Trophoblast cell (in vitro differentiated cells and primary cell): ENCODE results near the gene CLDN2.

Experiments
- DNase-seq, 2 donors: peaks; one replicate each; pipeline ENCODE4 v3.0.0-alpha.2; 2016
- H2AFZ ChIP-seq: 2 replicates; pipeline ENCODE4 v1.6.1; 2013; ENCODE audit warnings: low read length, moderate library complexity, mild to moderate bottlenecking; ENCODE audit not compliant: insufficient read depth, poor library complexity
- H2AK5ac ChIP-seq: 2 replicates; pipeline ENCODE4 v1.6.1; 2013; ENCODE audit warnings: mild to moderate bottlenecking, low read length
- H2BK120ac ChIP-seq: 2 replicates; pipeline ENCODE4 v1.6.1; 2013; ENCODE audit warnings: low read length, mild to moderate bottlenecking, moderate library complexity; ENCODE audit not compliant: insufficient read depth, poor library complexity
- H2BK12ac ChIP-seq: 2 replicates; pipeline ENCODE4 v1.6.1; 2013; ENCODE audit warnings: mild to moderate bottlenecking, low read length, moderate library complexity
- H2BK5ac ChIP-seq: 2 replicates; pipeline ENCODE4 v1.6.1; 2013; ENCODE audit warnings: low read length, low read depth, moderate library complexity, mild to moderate bottlenecking; ENCODE audit not compliant: poor library complexity
- H3K14ac ChIP-seq: 2 replicates; pipeline ENCODE4 v1.6.1; 2013; ENCODE audit warnings: mild to moderate bottlenecking, low read length
- H3K18ac ChIP-seq: 2 replicates; pipeline ENCODE4 v1.6.1; 2013; ENCODE audit warnings: mild to moderate bottlenecking, low read length
- H3K23ac ChIP-seq: 2 replicates; pipeline ENCODE4 v1.6.1; 2013; ENCODE audit warnings: low read length
- H3K27ac ChIP-seq: 2 replicates; pipeline ENCODE4 v1.5.1; 2013; ENCODE audit warnings: low read depth, mild to moderate bottlenecking, inconsistent platforms, low read length, moderate library complexity
- H3K27me3 ChIP-seq: 2 replicates; pipeline ENCODE4 v1.6.1; 2013; ENCODE audit warnings: inconsistent platforms, mild to moderate bottlenecking, low read length, moderate library complexity; ENCODE audit not compliant: insufficient read depth
- H3K36me3 ChIP-seq, 2 experiments: 1 replicate in 1 of 2; 2 replicates in 1 of 2; pipeline ENCODE4 v1.6.1; 2013; ENCODE audit warnings: low read length in 2 of 2, mild to moderate bottlenecking in 2 of 2, moderate library complexity in 1 of 2; ENCODE audit not compliant: insufficient read depth in 2 of 2, control insufficient read depth in 1 of 2
- H3K4ac ChIP-seq: 2 replicates; pipeline ENCODE4 v1.6.1; 2013; ENCODE audit warnings: low read depth, mild to moderate bottlenecking, low read length, moderate library complexity
- H3K4me1 ChIP-seq, 2 experiments: 1 replicate in 1 of 2; 2 replicates in 1 of 2; pipeline ENCODE4 v1.6.1; 2013; ENCODE audit warnings: low read length in 2 of 2, mild to moderate bottlenecking in 2 of 2, moderate library complexity in 1 of 2; ENCODE audit not compliant: insufficient read depth in 2 of 2, control insufficient read depth in 1 of 2
- H3K4me2 ChIP-seq: 2 replicates; pipeline ENCODE4 v1.6.1; 2013; ENCODE audit warnings: inconsistent platforms, mild to moderate bottlenecking, low read length, moderate library complexity
- H3K4me3 ChIP-seq: 2 replicates; pipeline ENCODE4 v1.5.1; 2013; ENCODE audit warnings: mild to moderate bottlenecking, low read depth, low read length, inconsistent platforms
- H3K79me1 ChIP-seq: one replicate; pipeline ENCODE4 v1.6.1; 2013; ENCODE audit warnings: low read length
- H3K79me2 ChIP-seq: 2 replicates; pipeline ENCODE4 v1.6.1; 2013; ENCODE audit warnings: low read length, mild to moderate bottlenecking; ENCODE audit not compliant: control insufficient read depth, insufficient read depth, poor library complexity
- H3K9ac ChIP-seq: 2 replicates; pipeline ENCODE4 v1.6.1; 2013; ENCODE audit warnings: mild to moderate bottlenecking, low read length
- H3K9me3 ChIP-seq: 2 replicates; pipeline ENCODE4 v1.6.1; 2013; ENCODE audit warnings: low read depth, mild to moderate bottlenecking, control low read depth, inconsistent platforms, low read length; ENCODE audit not compliant: insufficient read depth
- H4K12ac ChIP-seq: 2 replicates; pipeline ENCODE4 v1.6.1; 2013; ENCODE audit warnings: low read depth, mild to moderate bottlenecking, low read length, moderate library complexity
- H4K8ac ChIP-seq: 2 replicates; pipeline ENCODE4 v1.6.1; 2013; ENCODE audit warnings: low read depth, mild to moderate bottlenecking, low read length, moderate library complexity
- H4K91ac ChIP-seq: one replicate; pipeline ENCODE4 v1.6.1; 2013; ENCODE audit warnings: low read depth, mild to moderate bottlenecking, low read length, moderate library complexity
- WGBS: extraction: QIAGEN DNeasy Blood & Tissue Kit; methylation state at CpG from one replicate; pipeline ENCODE4 v1.1.7; 2013; ENCODE audit warnings: missing lambda C conversion rate; ENCODE audit not compliant: insufficient read length, insufficient coverage; ENCODE audit errors: extremely low coverage; 5-methylcytosine and 5-hydroxymethylcytosine counted together

Gene CLDN2

DNA sequence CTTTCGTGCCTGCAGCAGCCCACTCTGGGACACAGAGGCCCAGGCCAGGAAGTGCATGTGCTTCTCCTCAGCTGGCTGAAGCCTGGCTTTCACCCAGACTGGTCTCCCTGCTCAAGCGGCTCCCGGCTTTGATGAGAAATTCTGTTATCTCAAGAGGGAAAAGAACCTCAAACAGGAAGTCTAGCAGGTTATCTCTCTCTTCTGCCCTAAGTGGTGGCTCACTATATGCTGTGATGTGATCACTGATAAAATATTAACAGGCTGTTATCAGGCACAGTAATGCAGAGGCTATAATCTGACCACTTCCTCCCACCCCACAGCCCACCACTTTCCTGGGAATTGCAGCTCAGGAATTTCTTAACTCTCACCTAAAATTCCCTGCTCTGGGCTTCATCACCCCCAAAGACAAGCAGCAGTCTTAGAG lies 13.3 kb downstream of the CLDN2 start:
- H3K9ac ChIP-seq: no peak overlapping the region
- peak overlapping the region; percentile 57 for H3K18ac ChIP-seq
- no peak overlapping the region for H3K4me2 ChIP-seq
- no CpG with 5 or more reads among the region's 3 CpGs for WGBS
- no peak overlapping the region for H2AFZ ChIP-seq
- H3K23ac ChIP-seq: no peak overlapping the region
- peaks cover 17 to 18% of the 10 kb centered on the region in 2 experiments for H3K4me1 ChIP-seq
- no peak overlapping the region for H4K12ac ChIP-seq
- H3K79me2 ChIP-seq: no peaks in the 10 kb centered on the region
- no peak overlapping the region for H3K4me3 ChIP-seq
- H2BK5ac ChIP-seq: peak overlapping the region; percentile 62
- no peak overlapping the region for H2BK12ac ChIP-seq
- H4K8ac ChIP-seq: peak overlapping the region; percentile 12
- no peaks in the 10 kb centered on the region for H3K36me3 ChIP-seq
- H3K79me1 ChIP-seq: peaks cover 5% of the 10 kb centered on the region
- H3K27me3 ChIP-seq: no peaks in the 10 kb centered on the region
- H4K91ac ChIP-seq: peak overlapping the region; percentile 49
- no peak overlapping the region for H3K4ac ChIP-seq
- H3K9me3 ChIP-seq: no peaks in the 10 kb centered on the region
- H2BK120ac ChIP-seq: no peak overlapping the region
- peak overlapping the region; percentile 54 for H3K14ac ChIP-seq
- no peak overlapping the region for H2AK5ac ChIP-seq
- peak overlapping the region; percentile 76 for H3K27ac ChIP-seq
- peak; percentile 59 to 80 for DNase-seq

DNA sequence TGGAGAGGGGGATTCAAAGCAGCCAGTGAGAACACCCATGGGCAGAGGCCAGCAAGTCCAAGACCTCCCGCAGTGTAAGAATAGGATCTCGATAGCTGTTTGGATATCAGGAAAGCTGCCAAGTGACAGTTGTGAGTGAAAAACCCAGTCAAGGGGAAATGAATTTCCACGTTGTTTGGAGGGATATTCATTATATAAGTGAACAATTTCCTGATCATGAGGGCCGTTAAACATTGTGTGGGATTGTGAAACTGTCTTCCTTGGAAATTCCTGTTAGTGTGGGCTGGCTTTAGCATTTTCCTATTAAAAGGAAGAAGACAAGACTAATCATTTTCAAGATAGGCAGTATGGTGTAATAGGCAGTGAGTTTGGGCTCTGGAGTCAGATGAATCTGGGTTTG lies 15.0 kb downstream of the CLDN2 start:
- H3K23ac ChIP-seq: no peak overlapping the region
- H3K79me1 ChIP-seq: peaks cover 5% of the 10 kb centered on the region
- no peak overlapping the region for H2AFZ ChIP-seq
- peaks cover 15 to 18% of the 10 kb centered on the region in 2 experiments for H3K4me1 ChIP-seq
- no CpG with 5 or more reads among the region's 4 CpGs for WGBS
- no peak overlapping the region for H2BK5ac ChIP-seq
- no peak overlapping the region for H2BK120ac ChIP-seq
- H3K14ac ChIP-seq: no peak overlapping the region
- no peaks in the 10 kb centered on the region for H3K27me3 ChIP-seq
- no peaks in the 10 kb centered on the region for H3K9me3 ChIP-seq
- no peak overlapping the region for H3K4ac ChIP-seq
- no peak overlapping the region for H3K18ac ChIP-seq
- DNase-seq: peak in 1 of 2 donors; percentile 35
- no peaks in the 10 kb centered on the region for H3K36me3 ChIP-seq
- peak overlapping the region; percentile 48 for H4K91ac ChIP-seq
- no peak overlapping the region for H2BK12ac ChIP-seq
- no peak overlapping the region for H2AK5ac ChIP-seq
- H4K12ac ChIP-seq: no peak overlapping the region
- no peak overlapping the region for H3K4me3 ChIP-seq
- no peak overlapping the region for H4K8ac ChIP-seq
- no peaks in the 10 kb centered on the region for H3K79me2 ChIP-seq
- H3K9ac ChIP-seq: no peak overlapping the region
- H3K4me2 ChIP-seq: no peak overlapping the region
- no peak overlapping the region for H3K27ac ChIP-seq

DNA sequence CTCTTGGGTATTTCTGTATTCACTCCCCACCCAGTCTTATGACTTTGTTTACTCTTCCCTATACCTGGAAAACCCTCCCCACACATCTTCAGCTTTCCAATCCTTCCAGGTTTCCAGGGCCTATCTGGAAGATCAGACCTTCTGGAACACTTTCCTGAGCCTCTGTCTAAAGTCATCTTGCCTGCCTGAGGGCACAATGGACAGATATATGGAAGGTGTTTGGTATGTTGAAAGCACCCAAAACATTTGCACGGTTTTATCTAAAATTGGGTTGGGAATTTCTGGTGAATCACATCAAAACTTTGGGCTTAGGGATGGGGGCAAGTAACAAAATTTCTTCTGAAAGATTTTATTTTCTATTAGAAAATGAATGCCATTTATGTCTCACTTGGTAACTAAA lies 16.0 kb downstream of the CLDN2 start:
- H4K12ac ChIP-seq: no peak overlapping the region
- H2BK120ac ChIP-seq: no peak overlapping the region
- H3K27me3 ChIP-seq: no peaks in the 10 kb centered on the region
- no peak overlapping the region for H2AK5ac ChIP-seq
- H3K4me2 ChIP-seq: no peak overlapping the region
- H2BK12ac ChIP-seq: no peak overlapping the region
- H3K36me3 ChIP-seq: no peaks in the 10 kb centered on the region
- no CpG with 5 or more reads among the region's 1 CpG for WGBS
- H3K79me1 ChIP-seq: peaks cover 5% of the 10 kb centered on the region
- no peaks in the 10 kb centered on the region for H3K9me3 ChIP-seq
- no peak overlapping the region for H2AFZ ChIP-seq
- H3K4me1 ChIP-seq: peaks cover 12 to 13% of the 10 kb centered on the region in 2 experiments
- DNase-seq: peak; percentile 56 to 83
- no peak overlapping the region for H3K4me3 ChIP-seq
- no peak overlapping the region for H4K8ac ChIP-seq
- H3K14ac ChIP-seq: no peak overlapping the region
- peak overlapping the region; percentile 53 for H3K27ac ChIP-seq
- no peak overlapping the region for H3K18ac ChIP-seq
- H3K4ac ChIP-seq: no peak overlapping the region
- H3K9ac ChIP-seq: no peak overlapping the region
- no peaks in the 10 kb centered on the region for H3K79me2 ChIP-seq
- no peak overlapping the region for H3K23ac ChIP-seq
- H4K91ac ChIP-seq: no peak overlapping the region
- no peak overlapping the region for H2BK5ac ChIP-seq

DNA sequence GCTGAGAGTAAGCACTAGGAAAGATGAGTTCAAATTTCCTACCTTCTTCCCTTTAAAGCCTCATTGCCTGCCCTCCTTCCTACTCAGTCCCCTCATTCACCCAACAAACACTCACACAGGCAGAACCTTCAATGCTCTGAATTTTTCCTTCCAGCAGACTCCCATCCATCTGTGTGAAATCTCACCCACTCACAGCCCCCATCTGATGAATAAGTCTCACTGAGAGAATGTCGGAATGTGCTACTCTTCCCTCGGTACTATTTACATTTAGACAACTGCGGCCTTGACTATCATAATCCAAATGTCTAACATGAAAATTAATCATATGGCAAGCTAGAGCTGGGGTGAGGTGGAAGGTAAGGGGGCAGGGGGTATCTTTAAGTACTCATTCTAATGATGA lies 19.4 kb downstream of the CLDN2 start:
- H2BK120ac ChIP-seq: no peak overlapping the region
- H3K4me2 ChIP-seq: no peak overlapping the region

More for the DNA sequence above, 19.4 kb downstream of the CLDN2 start:
- no peak overlapping the region for H3K23ac ChIP-seq
- no peak overlapping the region for H2AK5ac ChIP-seq
- H3K9ac ChIP-seq: no peak overlapping the region
- no peak overlapping the region for H4K12ac ChIP-seq
- H3K27me3 ChIP-seq: no peaks in the 10 kb centered on the region
- peak in 1 of 2 donors; percentile 26 for DNase-seq
- H3K79me1 ChIP-seq: no peaks in the 10 kb centered on the region
- no peak overlapping the region for H2BK5ac ChIP-seq
- H2AFZ ChIP-seq: no peak overlapping the region
- peaks cover 0 to 2% of the 10 kb centered on the region in 2 experiments for H3K4me1 ChIP-seq
- no peak overlapping the region for H2BK12ac ChIP-seq
- H3K14ac ChIP-seq: no peak overlapping the region
- no peak overlapping the region for H3K4ac ChIP-seq
- no peaks in the 10 kb centered on the region for H3K9me3 ChIP-seq
- peak overlapping the region; percentile 43 for H4K91ac ChIP-seq
- no CpG with 5 or more reads among the region's 3 CpGs for WGBS
- H3K4me3 ChIP-seq: no peak overlapping the region
- H4K8ac ChIP-seq: no peak overlapping the region
- H3K36me3 ChIP-seq: no peaks in the 10 kb centered on the region
- H3K27ac ChIP-seq: no peak overlapping the region
- no peaks in the 10 kb centered on the region for H3K79me2 ChIP-seq
- no peak overlapping the region for H3K18ac ChIP-seq
